Measurements from ENCODE around the gene CLEC16A.
"Not testable (repeated sequence)": the region's sequence is repeated elsewhere in the genome, so short reads cannot be mapped to it uniquely, and the experiment has no call there.

The CLEC16A gene

GRCh38 chr16:11098601-11099390 is 154.4 kb downstream of the CLEC16A start:
- no peak for DNase-seq (ENCODE audit: low read depth in 2 of 2)

- no peak for DNase-seq (ENCODE audit: low read depth in 2 of 2)
Observed at GRCh38 chr16:11099672-11100205, 155.4 kb downstream of the CLEC16A start.

GRCh38 chr16:11100239-11100750 is 155.9 kb downstream of the CLEC16A start:
- no peak for DNase-seq (ENCODE audit: low read depth in 2 of 2)

GRCh38 chr16:11101283-11101682 is 156.9 kb downstream of the CLEC16A start:
- DNase-seq (ENCODE audit: low read depth in 2 of 2): no peak

GRCh38 chr16:11101695-11102522 is 157.5 kb downstream of the CLEC16A start:
- DNase-seq (ENCODE audit: low read depth in 2 of 2): no peak

GRCh38 chr16:11102523-11102898 is 158.1 kb downstream of the CLEC16A start:
- no peak for DNase-seq (ENCODE audit: low read depth in 2 of 2)

GRCh38 chr16:11103301-11103700 is 158.9 kb downstream of the CLEC16A start:
- DNase-seq (ENCODE audit: low read depth in 2 of 2): not testable (repeated sequence)

GRCh38 chr16:11104168-11105037 is 160.0 kb downstream of the CLEC16A start:
- no peak for DNase-seq (ENCODE audit: low read depth in 2 of 2)

GRCh38 chr16:11105038-11105903 is 160.9 kb downstream of the CLEC16A start:
- no peak for DNase-seq (ENCODE audit: low read depth in 2 of 2)

- no peak for DNase-seq (ENCODE audit: low read depth in 2 of 2)
Observed at GRCh38 chr16:11106726-11107125, 162.4 kb downstream of the CLEC16A start.

GRCh38 chr16:11107780-11108465 is 163.6 kb downstream of the CLEC16A start:
- DNase-seq (ENCODE audit: low read depth in 2 of 2): no peak

- DNase-seq (ENCODE audit: low read depth in 2 of 2): no peak
Observed at GRCh38 chr16:11108466-11108805, 164.1 kb downstream of the CLEC16A start.

GRCh38 chr16:11109566-11109965 is 165.2 kb downstream of the CLEC16A start:
- no peak for DNase-seq (ENCODE audit: low read depth in 2 of 2)

GRCh38 chr16:11111150-11111549 is 166.8 kb downstream of the CLEC16A start:
- no peak for DNase-seq (ENCODE audit: low read depth in 2 of 2)

- no peak for DNase-seq (ENCODE audit: low read depth in 2 of 2)
Observed at GRCh38 chr16:11111856-11112634, 167.7 kb downstream of the CLEC16A start.

- DNase-seq (ENCODE audit: low read depth in 2 of 2): no peak
Observed at GRCh38 chr16:11112723-11113348, 168.5 kb downstream of the CLEC16A start.

- peak in 1 of 2 experiments; percentile 28 for DNase-seq (ENCODE audit: low read depth in 2 of 2)
Observed at GRCh38 chr16:11114366-11115164, 170.2 kb downstream of the CLEC16A start.

All from stimulated activated CD4-positive, alpha-beta T cell treated with anti-CD3 and anti-CD28 coated beads, Interleukin-12 subunit alpha, Interleukin-12 subunit beta, amount 100 ng/mL, for 24 hours (primary cell).